A549 (cell line): ENCODE data around the gene SLC9B1.

Experiments used
- EP300 ChIP-seq, 2 experiments: fragments of >200 bp; sonication (Bioruptor Twin); formaldehyde crosslinking; IDR thresholded peaks; 2 replicates in 1 of 2; 3 replicates in 1 of 2; pipeline ENCODE4 v1.6.1; 2016 to 2017
- HMGXB4 ChIP-seq: fragments of 250-450 bp; sonication (Bioruptor Pico); IDR thresholded peaks from 2 replicates; pipeline ENCODE4 v1.5.0; 2021; ENCODE audit warnings: mild to moderate bottlenecking, moderate library complexity, borderline replicate concordance
- MAFK ChIP-seq: fragments of 450-650 bp; IDR thresholded peaks from 2 replicates; pipeline ENCODE4 v1.6.1; 2014; ENCODE audit not compliant: partially characterized antibody
- MAX ChIP-seq: IDR thresholded peaks from 2 replicates; pipeline ENCODE4 v1.6.1; 2012
- TF ChIP-seq, protein P1 (sequence below): fragments of 200-600 bp; sonication (generic); IDR thresholded peaks from 2 replicates; pipeline ENCODE4 v1.6.1; 2016; ENCODE audit warnings: antibody characterized with exemption, mild to moderate bottlenecking, moderate library complexity

DNA sequence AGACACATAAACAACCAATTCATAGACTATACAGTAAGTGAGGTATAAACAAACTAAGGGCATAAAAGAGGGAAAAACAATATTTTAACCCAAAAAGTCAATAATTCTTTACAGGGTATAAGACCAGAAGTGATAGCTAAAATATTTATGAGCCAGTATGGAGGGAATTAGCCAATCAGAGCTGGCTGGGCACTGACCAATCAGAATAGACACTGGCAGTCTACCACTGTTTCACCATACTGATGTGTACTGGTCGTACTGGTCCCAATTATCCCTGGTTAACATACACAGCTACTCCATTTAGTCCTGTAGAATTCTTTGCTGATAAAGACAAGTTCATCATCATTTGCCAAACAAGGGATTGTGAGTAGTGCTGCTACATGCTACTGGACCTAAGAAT lies 9.8 kb upstream of the SLC9B1 start:
- TF ChIP-seq MAX: no peak
- TF ChIP-seq MAFK: no peak
- TF ChIP-seq, protein P1, sequence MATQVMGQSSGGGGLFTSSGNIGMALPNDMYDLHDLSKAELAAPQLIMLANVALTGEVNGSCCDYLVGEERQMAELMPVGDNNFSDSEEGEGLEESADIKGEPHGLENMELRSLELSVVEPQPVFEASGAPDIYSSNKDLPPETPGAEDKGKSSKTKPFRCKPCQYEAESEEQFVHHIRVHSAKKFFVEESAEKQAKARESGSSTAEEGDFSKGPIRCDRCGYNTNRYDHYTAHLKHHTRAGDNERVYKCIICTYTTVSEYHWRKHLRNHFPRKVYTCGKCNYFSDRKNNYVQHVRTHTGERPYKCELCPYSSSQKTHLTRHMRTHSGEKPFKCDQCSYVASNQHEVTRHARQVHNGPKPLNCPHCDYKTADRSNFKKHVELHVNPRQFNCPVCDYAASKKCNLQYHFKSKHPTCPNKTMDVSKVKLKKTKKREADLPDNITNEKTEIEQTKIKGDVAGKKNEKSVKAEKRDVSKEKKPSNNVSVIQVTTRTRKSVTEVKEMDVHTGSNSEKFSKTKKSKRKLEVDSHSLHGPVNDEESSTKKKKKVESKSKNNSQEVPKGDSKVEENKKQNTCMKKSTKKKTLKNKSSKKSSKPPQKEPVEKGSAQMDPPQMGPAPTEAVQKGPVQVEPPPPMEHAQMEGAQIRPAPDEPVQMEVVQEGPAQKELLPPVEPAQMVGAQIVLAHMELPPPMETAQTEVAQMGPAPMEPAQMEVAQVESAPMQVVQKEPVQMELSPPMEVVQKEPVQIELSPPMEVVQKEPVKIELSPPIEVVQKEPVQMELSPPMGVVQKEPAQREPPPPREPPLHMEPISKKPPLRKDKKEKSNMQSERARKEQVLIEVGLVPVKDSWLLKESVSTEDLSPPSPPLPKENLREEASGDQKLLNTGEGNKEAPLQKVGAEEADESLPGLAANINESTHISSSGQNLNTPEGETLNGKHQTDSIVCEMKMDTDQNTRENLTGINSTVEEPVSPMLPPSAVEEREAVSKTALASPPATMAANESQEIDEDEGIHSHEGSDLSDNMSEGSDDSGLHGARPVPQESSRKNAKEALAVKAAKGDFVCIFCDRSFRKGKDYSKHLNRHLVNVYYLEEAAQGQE: no peak
- TF ChIP-seq EP300 (IDR thresholded peaks at IDR 0.05): no peak
- no peak for TF ChIP-seq HMGXB4
